NCI-H226 (cell line): Measurements from ENCODE around the gene SND1.

Experiments used
- DNase-seq: peaks from one replicate; pipeline ENCODE4 v3.0.0-alpha.2; 2015

SND1 gene

GRCh38 chr7:127776776-127777386, 124.9 kb downstream of the SND1 start:
- peak; percentile 39 for DNase-seq

- DNase-seq: no peak
Measured at GRCh38 chr7:127780489-127780888, 128.5 kb downstream of the SND1 start.

GRCh38 chr7:127781081-127781480, 129.1 kb downstream of the SND1 start:
- no peak for DNase-seq

- no peak for DNase-seq
Measured at GRCh38 chr7:127782075-127782474, 130.1 kb downstream of the SND1 start.

- DNase-seq: no peak
Measured at GRCh38 chr7:127782654-127783559, 130.9 kb downstream of the SND1 start.

- no peak for DNase-seq
Measured at GRCh38 chr7:127786184-127786583, 134.2 kb downstream of the SND1 start.

GRCh38 chr7:127789031-127789430, 137.0 kb downstream of the SND1 start:
- no peak for DNase-seq

GRCh38 chr7:127791446-127792189, 139.6 kb downstream of the SND1 start:
- no peak for DNase-seq

GRCh38 chr7:127792528-127793342, 140.7 kb downstream of the SND1 start:
- DNase-seq: no peak

- no peak for DNase-seq
Measured at GRCh38 chr7:127793582-127793981, 141.6 kb downstream of the SND1 start.

- no peak for DNase-seq
Measured at GRCh38 chr7:127794136-127794535, 142.1 kb downstream of the SND1 start.

- DNase-seq: no peak
Measured at GRCh38 chr7:127794551-127794950, 142.6 kb downstream of the SND1 start.

- DNase-seq: no peak
Measured at GRCh38 chr7:127798023-127798422, 146.0 kb downstream of the SND1 start.

GRCh38 chr7:127798769-127799372, 146.9 kb downstream of the SND1 start:
- no peak for DNase-seq

- DNase-seq: no peak
Measured at GRCh38 chr7:127799535-127800305, 147.7 kb downstream of the SND1 start.

- DNase-seq: no peak
Measured at GRCh38 chr7:127802845-127803244, 150.9 kb downstream of the SND1 start.

GRCh38 chr7:127803626-127804025, 151.6 kb downstream of the SND1 start:
- DNase-seq: peak; percentile 45

- DNase-seq: no peak
Measured at GRCh38 chr7:127807340-127807739, 155.3 kb downstream of the SND1 start.

- no peak for DNase-seq
Measured at GRCh38 chr7:127807829-127808228, 155.8 kb downstream of the SND1 start.

GRCh38 chr7:127809261-127809702, 157.3 kb downstream of the SND1 start:
- no peak for DNase-seq

GRCh38 chr7:127810113-127810512, 158.1 kb downstream of the SND1 start:
- DNase-seq: no peak
